OCI-LY1 (cell line): ENCODE results near the gene MICALL2.

ENCODE experiments used
- EZH2 ChIP-seq: fragments of 200-600 bp; sonication (generic), shearing (Covaris generic); IDR thresholded peaks from 2 replicates; pipeline ENCODE4 v1.8.0; 2017; ENCODE audit warnings: borderline replicate concordance, mixed run types, mild to moderate bottlenecking, antibody characterized with exemption, low read length, moderate library complexity, mixed read lengths
- TF ChIP-seq, protein P1 (sequence below): fragments of 200-600 bp; sonication (generic), shearing (Covaris generic); IDR thresholded peaks from 2 replicates; pipeline ENCODE4 v1.5.1; 2017; ENCODE audit warnings: mild to moderate bottlenecking, antibody characterized with exemption, low read length, moderate library complexity, mixed read lengths

DNA sequence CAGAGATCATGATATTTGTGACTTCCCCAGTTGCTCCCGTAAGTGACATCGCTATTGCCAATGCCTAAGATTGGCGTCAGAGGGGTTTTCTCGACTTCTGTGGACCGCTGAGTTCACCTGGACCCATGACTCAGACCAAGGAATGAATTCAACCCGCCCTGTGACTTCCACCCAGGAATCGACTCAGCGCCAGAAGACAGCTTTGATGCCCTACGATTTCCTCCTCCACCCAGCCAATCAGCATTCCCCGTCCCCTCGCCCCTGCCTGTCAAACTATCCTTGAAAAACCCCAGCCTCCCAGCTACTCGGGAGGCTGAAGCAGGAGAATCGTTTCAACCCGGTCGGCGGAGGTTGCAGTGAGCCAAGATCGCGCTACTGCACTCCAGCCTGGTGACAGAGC, 58.3 kb downstream of the MICALL2 start:
- no peak for TF ChIP-seq EZH2
- TF ChIP-seq, protein P1, sequence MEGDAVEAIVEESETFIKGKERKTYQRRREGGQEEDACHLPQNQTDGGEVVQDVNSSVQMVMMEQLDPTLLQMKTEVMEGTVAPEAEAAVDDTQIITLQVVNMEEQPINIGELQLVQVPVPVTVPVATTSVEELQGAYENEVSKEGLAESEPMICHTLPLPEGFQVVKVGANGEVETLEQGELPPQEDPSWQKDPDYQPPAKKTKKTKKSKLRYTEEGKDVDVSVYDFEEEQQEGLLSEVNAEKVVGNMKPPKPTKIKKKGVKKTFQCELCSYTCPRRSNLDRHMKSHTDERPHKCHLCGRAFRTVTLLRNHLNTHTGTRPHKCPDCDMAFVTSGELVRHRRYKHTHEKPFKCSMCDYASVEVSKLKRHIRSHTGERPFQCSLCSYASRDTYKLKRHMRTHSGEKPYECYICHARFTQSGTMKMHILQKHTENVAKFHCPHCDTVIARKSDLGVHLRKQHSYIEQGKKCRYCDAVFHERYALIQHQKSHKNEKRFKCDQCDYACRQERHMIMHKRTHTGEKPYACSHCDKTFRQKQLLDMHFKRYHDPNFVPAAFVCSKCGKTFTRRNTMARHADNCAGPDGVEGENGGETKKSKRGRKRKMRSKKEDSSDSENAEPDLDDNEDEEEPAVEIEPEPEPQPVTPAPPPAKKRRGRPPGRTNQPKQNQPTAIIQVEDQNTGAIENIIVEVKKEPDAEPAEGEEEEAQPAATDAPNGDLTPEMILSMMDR, result no peak
